IMR-90 (cell line): ENCODE results near the gene SLC12A1. TPM values are rescaled to one million over a fixed set of nuclear protein-coding genes. Genes with fewer than 3 reads are reported as not detected.
A peak's percentile ranks its signal among the peaks of the same experiment; 100 is the strongest.

Experiments used
- ATAC-seq: fragments of 200-7000 bp; cut with Tn5 transposase; 2 replicates; pipeline ENCODE4 v1.9.1; 2020; ENCODE audit warnings: low read depth, mild to moderate bottlenecking, moderate library complexity
- BruUV-seq: library from RNA; stranded (reverse); fragments of 400-500 nt; replicated peaks from 2 replicates; lab custom pipeline; 2021; lab: Mats Ljungman, UMichigan
- CTCF ChIA-PET: fragments of 300-600 bp; formaldehyde crosslinking; extraction: SDS; loops from one replicate; lab custom pipeline; 2021; ENCODE audit warnings: antibody characterized with exemption; lab: Yijun Ruan, JAX
- POLR2A ChIA-PET: fragments of 300-600 bp; sonication (Branson Sonifier 250); formaldehyde crosslinking; loops from one replicate; lab custom pipeline; 2022; ENCODE audit warnings: antibody characterized with exemption; ENCODE audit not compliant: unreplicated experiment; lab: Charles Lee
- DNase-seq: peaks from one replicate; pipeline ENCODE4 v3.0.0; 2013
- H2AFZ ChIP-seq: replicated peaks from 2 replicates; pipeline ENCODE3; 2013; ENCODE audit warnings: low read length, mild to moderate bottlenecking; ENCODE audit not compliant: poor library complexity
- H2AK5ac ChIP-seq: 2 replicates; pipeline ENCODE4 v1.6.1; 2013; ENCODE audit warnings: low read depth, low read length, inconsistent platforms
- H2AK9ac ChIP-seq: replicated peaks from 2 replicates; pipeline ENCODE3; 2013; ENCODE audit warnings: mild to moderate bottlenecking, low read depth, low read length, moderate library complexity; ENCODE audit not compliant: poor library complexity
- H2BK120ac ChIP-seq: 2 replicates; pipeline ENCODE4 v1.6.1; 2013; ENCODE audit warnings: low read depth, low read length, inconsistent platforms
- H2BK15ac ChIP-seq: 3 replicates; pipeline ENCODE4 v1.6.1; 2013; ENCODE audit warnings: low read depth, low read length, inconsistent platforms
- H2BK20ac ChIP-seq: 2 replicates; pipeline ENCODE4 v1.6.1; 2013; ENCODE audit warnings: low read depth, mild to moderate bottlenecking, inconsistent platforms, low read length, moderate library complexity
- H2BK5ac ChIP-seq: 2 replicates; pipeline ENCODE4 v1.6.1; 2013; ENCODE audit warnings: mild to moderate bottlenecking, low read depth, low read length, inconsistent platforms; ENCODE audit not compliant: poor library complexity, severe bottlenecking
- H3K14ac ChIP-seq: replicated peaks from 2 replicates; pipeline ENCODE4 v1.6.1; 2013; ENCODE audit warnings: low read depth, low read length, inconsistent platforms
- H3K18ac ChIP-seq: 2 replicates; pipeline ENCODE4 v1.6.1; 2013; ENCODE audit warnings: low read depth, low read length, control low read depth
- H3K23ac ChIP-seq: 2 replicates; pipeline ENCODE4 v1.6.1; 2013; ENCODE audit warnings: low read depth, low read length, inconsistent platforms
- H3K27ac ChIP-seq: 2 replicates; pipeline ENCODE4 v1.5.1; 2013; ENCODE audit warnings: mild to moderate bottlenecking, control low read depth, low read length; ENCODE audit not compliant: insufficient read depth
- H3K27me3 ChIP-seq: 2 replicates; pipeline ENCODE4 v1.6.1; 2013; ENCODE audit warnings: low read length; ENCODE audit not compliant: control insufficient read depth, insufficient read depth
- H3K36me3 ChIP-seq: 2 replicates; pipeline ENCODE4 v1.6.1; 2013; ENCODE audit warnings: low read length, mixed read lengths; ENCODE audit not compliant: control insufficient read depth, insufficient read depth
- H3K4ac ChIP-seq: 2 replicates; pipeline ENCODE4 v1.6.1; 2013; ENCODE audit warnings: low read depth, low read length, inconsistent platforms
- H3K4me1 ChIP-seq: 2 replicates; pipeline ENCODE4 v1.6.1; 2013; ENCODE audit warnings: low read length, mixed read lengths; ENCODE audit not compliant: control insufficient read depth, insufficient read depth
- H3K4me2 ChIP-seq: 2 replicates; pipeline ENCODE4 v1.6.1; 2013; ENCODE audit warnings: low read depth, mild to moderate bottlenecking, control low read depth, low read length, moderate library complexity
- H3K4me3 ChIP-seq: 2 replicates; pipeline ENCODE4 v1.5.1; 2013; ENCODE audit warnings: low read depth, mild to moderate bottlenecking, control low read depth, low read length, moderate library complexity; ENCODE audit not compliant: insufficient read depth
- H3K56ac ChIP-seq: 2 replicates; pipeline ENCODE4 v1.6.1; 2013; ENCODE audit warnings: low read length, inconsistent platforms; ENCODE audit not compliant: insufficient read depth; ENCODE audit errors: extremely low read depth
- H3K79me1 ChIP-seq, 2 experiments: 2 replicates each; pipeline ENCODE4 v1.6.1; 2013; ENCODE audit warnings: low read length in 2 of 2, inconsistent platforms in 1 of 2, low read depth in 1 of 2
- H3K9ac ChIP-seq: 2 replicates; pipeline ENCODE4 v1.6.1; 2013; ENCODE audit warnings: low read depth, low read length, control low read depth
- H3K9me1 ChIP-seq: 2 replicates; pipeline ENCODE4 v1.6.1; 2013; ENCODE audit warnings: low read length, inconsistent platforms; ENCODE audit not compliant: insufficient read depth
- H3K9me3 ChIP-seq: 2 replicates; pipeline ENCODE4 v1.6.1; 2013; ENCODE audit warnings: low read length; ENCODE audit not compliant: control insufficient read depth, insufficient read depth
- H4K20me1 ChIP-seq: 2 replicates; pipeline ENCODE4 v1.6.1; 2013; ENCODE audit warnings: low read length, inconsistent platforms; ENCODE audit not compliant: insufficient read depth
- H4K5ac ChIP-seq: 2 replicates; pipeline ENCODE4 v1.6.1; 2013; ENCODE audit warnings: mild to moderate bottlenecking, low read depth, low read length, control low read depth
- H4K8ac ChIP-seq, 2 experiments: 2 replicates each; pipeline ENCODE4 v1.6.1; 2013; ENCODE audit warnings: low read depth in 2 of 2, low read length in 2 of 2, control low read depth in 1 of 2, inconsistent platforms in 1 of 2
- H4K91ac ChIP-seq: 2 replicates; pipeline ENCODE4 v1.6.1; 2013; ENCODE audit warnings: low read depth, low read length, inconsistent platforms; ENCODE audit not compliant: insufficient read depth
- BHLHE40 ChIP-seq: fragments of 150-350 bp; IDR thresholded peaks from 2 replicates; pipeline ENCODE4 v1.6.1; 2016; ENCODE audit warnings: mild to moderate bottlenecking, low read depth, low read length
- CHD1 ChIP-seq: IDR thresholded peaks from 2 replicates; pipeline ENCODE4 v1.6.1; 2012; ENCODE audit warnings: low read depth, low read length, improper control_type of control experiment
- ELK1 ChIP-seq: fragments of 150-350 bp; IDR thresholded peaks from 2 replicates; pipeline ENCODE4 v1.6.1; 2016; ENCODE audit warnings: low read depth, mild to moderate bottlenecking, low read length, moderate library complexity, borderline replicate concordance
- FOS ChIP-seq: fragments of 150-350 bp; IDR thresholded peaks from 2 replicates; pipeline ENCODE4 v1.6.1; 2016; ENCODE audit warnings: low read depth, low read length
- MAFK ChIP-seq: IDR thresholded peaks from 2 replicates; pipeline ENCODE4 v1.6.1; 2012; ENCODE audit warnings: low read depth, low read length, improper control_type of control experiment
- MAZ ChIP-seq: IDR thresholded peaks from 2 replicates; pipeline ENCODE4 v1.6.1; 2012; ENCODE audit warnings: low read depth, mild to moderate bottlenecking, low read length, improper control_type of control experiment, moderate library complexity, borderline replicate concordance
- MXI1 ChIP-seq: IDR thresholded peaks from 2 replicates; pipeline ENCODE4 v1.6.1; 2012; ENCODE audit warnings: low read depth, mild to moderate bottlenecking, low read length, moderate library complexity, borderline replicate concordance
- POLR2A ChIP-seq: IDR thresholded peaks from 2 replicates; pipeline ENCODE4 v1.6.1; 2012; ENCODE audit warnings: mild to moderate bottlenecking, low read depth, low read length
- RAD21 ChIP-seq: IDR thresholded peaks from 2 replicates; pipeline ENCODE4 v1.6.1; 2012; ENCODE audit warnings: low read length, improper control_type of control experiment
- RFX5 ChIP-seq: IDR thresholded peaks from 2 replicates; pipeline ENCODE4 v1.8.0; 2012; ENCODE audit warnings: low read depth, mild to moderate bottlenecking, low read length, moderate library complexity
- SMC3 ChIP-seq: fragments of 150-350 bp; IDR thresholded peaks from 2 replicates; pipeline ENCODE4 v1.6.1; 2016; ENCODE audit warnings: low read depth, mild to moderate bottlenecking, antibody characterized with exemption, low read length, moderate library complexity
- WGBS, 2 experiments: methylation state at CpG; one replicate each; pipeline versions ENCODE4 v1.1.5 to v1.1.7; 2013; ENCODE audit warnings: missing lambda C conversion rate in 2 of 2; ENCODE audit not compliant: insufficient read length in 1 of 2; ENCODE audit errors: extremely low coverage in 2 of 2; 5-methylcytosine and 5-hydroxymethylcytosine counted together
- dilution Hi-C: fragments of 300-500 bp; cut with HindIII; formaldehyde crosslinking; loops from one replicate; pipeline ENCODE4 v1.14.3; 2018; ENCODE audit warnings: low sequenced_read_pairs; ENCODE audit not compliant: unreplicated experiment
- in situ Hi-C: fragments of 300-500 bp; cut with MboI; formaldehyde crosslinking; loops from 3 replicates; pipeline ENCODE4 v1.14.3; 2019; ENCODE audit warnings: low sequenced_read_pairs, inconsistent platforms, mixed read lengths
- intact Hi-C: fragments of 100-400 bp; cut with micrococcal nuclease; formaldehyde crosslinking; loops from 2 replicates; pipeline ENCODE4 v1.10.0; 2022
- polyA plus RNA-seq, 3 experiments: library from polyadenylated mRNA; depleted of rRNA; stranded (reverse); fragments of >200 nt; gene quantifications; 2 replicates each; pipeline ENCODE4 v1.2.3, GENCODE V29; 2012; ENCODE audit warnings: low replicate concordance in 1 of 3
- total RNA-seq: library from RNA; depleted of rRNA; stranded (reverse); fragments of >200 nt; gene quantifications from 2 replicates; pipeline ENCODE4 v1.2.3, GENCODE V29; 2012
- TF ChIP-seq, protein P1 (sequence below): conservative IDR thresholded peaks from 2 replicates; pipeline ENCODE4 v1.5.1; 2012; ENCODE audit warnings: mild to moderate bottlenecking, low read depth, low read length, improper control_type of control experiment

SLC12A1 gene
- total and polyA plus RNA-seq, 2 of the 4 experiments (the other 2 are of a cell fraction), result not detected

- H3K9me1 ChIP-seq, result no peaks in the 10 kb centered on the region
- H4K20me1 ChIP-seq, result no peaks in the 10 kb centered on the region
- H2AFZ ChIP-seq, result peak overlapping the region; percentile 94
- H2BK120ac ChIP-seq, result no peak overlapping the region
- H3K56ac ChIP-seq, result no peak overlapping the region
- ChIA-PET POLR2A (no interaction called here), CTCF (no interaction called here)
- no peak for TF ChIP-seq MXI1
- no peak for TF ChIP-seq RAD21
- TF ChIP-seq MAFK, result no peak
- TF ChIP-seq BHLHE40, result no peak
- no peak for TF ChIP-seq MAZ
- TF ChIP-seq RFX5, result no peak
- no peak for TF ChIP-seq SMC3
- no peak for TF ChIP-seq POLR2A
- TF ChIP-seq, protein P1, sequence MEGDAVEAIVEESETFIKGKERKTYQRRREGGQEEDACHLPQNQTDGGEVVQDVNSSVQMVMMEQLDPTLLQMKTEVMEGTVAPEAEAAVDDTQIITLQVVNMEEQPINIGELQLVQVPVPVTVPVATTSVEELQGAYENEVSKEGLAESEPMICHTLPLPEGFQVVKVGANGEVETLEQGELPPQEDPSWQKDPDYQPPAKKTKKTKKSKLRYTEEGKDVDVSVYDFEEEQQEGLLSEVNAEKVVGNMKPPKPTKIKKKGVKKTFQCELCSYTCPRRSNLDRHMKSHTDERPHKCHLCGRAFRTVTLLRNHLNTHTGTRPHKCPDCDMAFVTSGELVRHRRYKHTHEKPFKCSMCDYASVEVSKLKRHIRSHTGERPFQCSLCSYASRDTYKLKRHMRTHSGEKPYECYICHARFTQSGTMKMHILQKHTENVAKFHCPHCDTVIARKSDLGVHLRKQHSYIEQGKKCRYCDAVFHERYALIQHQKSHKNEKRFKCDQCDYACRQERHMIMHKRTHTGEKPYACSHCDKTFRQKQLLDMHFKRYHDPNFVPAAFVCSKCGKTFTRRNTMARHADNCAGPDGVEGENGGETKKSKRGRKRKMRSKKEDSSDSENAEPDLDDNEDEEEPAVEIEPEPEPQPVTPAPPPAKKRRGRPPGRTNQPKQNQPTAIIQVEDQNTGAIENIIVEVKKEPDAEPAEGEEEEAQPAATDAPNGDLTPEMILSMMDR, result no peak
- no peak for TF ChIP-seq FOS
- no peak for TF ChIP-seq ELK1
- TF ChIP-seq CHD1, result no peak
- H3K18ac ChIP-seq, result no peak overlapping the region
- WGBS, 2 experiments, result no CpG with 5 or more reads among the region's 1 CpG
- peaks cover 11 to 15% of the 10 kb centered on the region in 2 experiments for H3K79me1 ChIP-seq
- H2AK9ac ChIP-seq, result no peak overlapping the region
- no peak overlapping the region for H2BK20ac ChIP-seq
- intact Hi-C loops, result no loop called here
- no peak overlapping the region for H3K14ac ChIP-seq
- H3K4me3 ChIP-seq, result peak overlapping the region; percentile 93; the same call in 1 of the 2 replicates
- H2BK15ac ChIP-seq, result no peak overlapping the region
- H3K4ac ChIP-seq, result no peak overlapping the region
- H2BK5ac ChIP-seq, result no peak overlapping the region
- BruUV-seq, result no TSS peak
- peak overlapping the region; percentile 44 to 85 for H4K8ac ChIP-seq
- H3K4me1 ChIP-seq, result no peaks in the 10 kb centered on the region; the same call in 1 of the 2 replicates
- H3K9me3 ChIP-seq, result no peaks in the 10 kb centered on the region
- no peak overlapping the region; the same call in 1 of the 2 replicates for H3K9ac ChIP-seq
- DNase-seq (no peak), ATAC-seq (no peak)
- H3K27ac ChIP-seq, result no peak overlapping the region
- H2AK5ac ChIP-seq, result no peak overlapping the region
- no peak overlapping the region for H4K5ac ChIP-seq
- 0 out of 2 replicates have a peak, but pooled peaks cover 2% of the 10 kb centered on the region for H3K27me3 ChIP-seq
- H4K91ac ChIP-seq, result no peak overlapping the region
- H3K23ac ChIP-seq, result peak overlapping the region; percentile 22; the same call in 1 of the 2 replicates
- H3K4me2 ChIP-seq, result peak overlapping the region; percentile 89; the same call in 1 of the 2 replicates
- in situ Hi-C loops, result no loop called here
- H3K36me3 ChIP-seq, result no peaks in the 10 kb centered on the region
- dilution Hi-C loops, result no loop called here
Measured at GRCh38 chr15:48178648-48178931, 27.5 kb upstream of the SLC12A1 start.
